ENCODE measurements around the gene RORB.

Gene RORB

DNA sequence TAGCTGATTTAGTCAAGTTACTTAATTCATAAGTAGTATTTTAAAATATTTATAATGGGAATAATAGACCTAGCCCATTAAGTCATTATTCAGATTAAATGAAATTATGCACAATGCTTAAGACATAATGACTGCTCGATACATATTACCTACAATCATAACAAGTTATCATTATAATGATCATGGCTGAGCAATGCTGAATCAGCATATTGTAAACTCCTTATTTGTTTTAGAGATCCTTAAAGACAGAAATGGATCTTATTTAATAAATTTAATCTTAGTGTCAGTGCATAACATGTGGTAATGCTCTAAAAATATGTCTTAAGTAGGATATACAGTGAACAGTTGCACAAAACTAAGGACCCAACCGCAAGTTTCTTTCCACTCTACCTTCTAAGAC lies 221.6 kb downstream of the RORB start:
- DNase-seq (ENCODE audit: low read depth in 2 of 2), result no peak

DNA sequence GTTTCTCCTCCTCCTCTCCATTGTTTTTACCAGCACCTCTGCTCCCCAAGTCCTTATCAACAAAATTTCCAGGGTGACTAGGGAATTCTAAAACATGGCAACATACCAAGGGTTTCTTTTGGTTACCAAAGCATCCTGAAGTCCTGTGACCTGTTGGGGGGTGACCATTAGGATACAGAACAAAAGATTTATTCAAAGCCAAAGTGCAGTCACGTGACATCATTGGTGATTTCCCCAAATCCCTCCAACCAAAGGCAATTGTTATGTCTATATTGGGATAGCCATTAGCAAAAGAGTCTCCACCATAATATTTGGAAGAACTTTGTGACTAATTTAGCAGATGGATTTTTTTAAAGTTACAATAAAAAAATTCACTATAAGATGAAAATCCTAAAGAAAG lies 222.2 kb downstream of the RORB start:
- DNase-seq (ENCODE audit: low read depth in 2 of 2), result no peak

DNA sequence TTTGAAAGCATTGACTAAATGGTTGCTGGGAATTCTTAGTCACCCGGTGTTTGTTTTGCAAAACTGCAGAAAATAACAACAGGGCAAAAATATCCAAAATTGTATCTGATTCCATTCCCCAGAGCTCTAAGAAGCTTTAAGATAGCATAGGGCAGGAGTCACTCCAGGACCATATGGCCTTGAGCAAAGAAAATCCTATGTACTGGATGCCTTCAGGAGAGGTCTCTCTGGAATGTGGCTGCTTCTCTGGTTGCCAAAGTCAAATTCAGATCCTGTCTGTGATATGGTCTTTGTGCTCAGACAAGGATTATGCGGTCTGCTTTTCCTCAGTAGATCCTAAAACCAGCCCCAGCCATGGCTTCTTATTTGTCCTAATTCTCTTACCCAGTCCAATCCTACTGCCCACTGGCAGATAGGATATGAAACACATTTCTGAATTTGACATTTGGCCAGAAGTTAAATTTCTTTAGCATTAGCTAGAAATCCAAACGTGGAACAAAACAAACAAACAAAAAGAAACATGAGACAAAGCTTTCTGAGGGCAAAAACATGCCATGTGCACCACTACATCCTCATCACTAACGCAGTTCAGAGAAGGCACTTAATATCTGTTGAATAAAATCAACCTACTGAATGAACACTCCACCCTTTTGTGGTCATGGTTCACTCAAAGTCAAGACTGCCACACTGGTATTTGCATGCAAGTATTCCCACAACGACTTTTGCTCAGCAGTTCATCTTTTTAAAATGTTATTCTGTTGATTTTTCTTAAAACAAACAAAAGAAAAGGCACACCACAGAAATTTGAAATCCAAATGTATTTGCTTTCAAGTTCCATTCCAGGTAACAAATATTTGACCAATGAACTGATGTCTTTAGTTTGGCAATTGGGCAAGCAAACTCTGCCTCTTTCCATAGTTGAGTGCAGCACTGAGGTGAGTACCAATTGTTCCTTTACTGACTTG lies 224.8 kb downstream of the RORB start:
- no peak for DNase-seq (ENCODE audit: low read depth in 2 of 2)

DNA sequence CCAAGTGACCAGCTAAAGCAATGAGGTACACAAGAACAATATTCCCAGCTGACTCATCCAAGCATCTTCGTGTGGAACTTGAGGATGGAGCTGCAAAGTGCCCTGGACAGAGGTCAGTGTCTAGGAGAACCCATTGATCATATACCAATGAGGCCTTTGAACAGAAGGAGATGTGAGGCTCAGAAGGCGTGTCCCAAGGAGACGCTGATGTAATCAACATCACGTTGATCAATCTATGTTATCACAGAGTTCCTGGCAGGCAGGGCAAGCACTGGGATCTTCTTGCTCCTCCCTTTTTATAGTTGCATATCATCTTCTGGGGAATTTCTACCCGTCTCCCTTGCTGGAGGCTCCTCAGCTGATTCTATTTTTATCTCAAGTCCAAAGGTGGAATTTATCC lies 227.2 kb downstream of the RORB start:
- DNase-seq (ENCODE audit: low read depth in 2 of 2), result no peak

DNA sequence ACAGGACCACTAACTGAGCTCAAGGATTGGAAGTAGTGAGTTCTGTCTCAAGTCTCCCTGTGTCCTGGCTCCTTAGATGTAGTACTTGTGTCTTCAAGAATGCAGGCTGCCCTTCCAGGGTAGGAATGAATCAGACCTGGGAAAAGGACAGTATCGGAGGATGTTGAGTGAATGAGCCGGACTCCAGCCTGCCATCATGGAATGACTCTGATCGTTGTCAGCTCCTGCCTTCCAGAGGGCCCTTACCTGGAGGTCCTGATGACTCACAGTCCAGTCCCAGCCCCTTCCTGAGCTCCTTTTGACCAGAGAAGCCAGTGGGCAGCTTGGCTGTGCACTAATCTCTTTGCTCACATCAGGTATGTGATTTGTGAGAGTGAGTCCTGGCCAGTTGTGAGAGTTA lies 229.4 kb downstream of the RORB start:
- DNase-seq (ENCODE audit: low read depth in 2 of 2), result no peak

DNA sequence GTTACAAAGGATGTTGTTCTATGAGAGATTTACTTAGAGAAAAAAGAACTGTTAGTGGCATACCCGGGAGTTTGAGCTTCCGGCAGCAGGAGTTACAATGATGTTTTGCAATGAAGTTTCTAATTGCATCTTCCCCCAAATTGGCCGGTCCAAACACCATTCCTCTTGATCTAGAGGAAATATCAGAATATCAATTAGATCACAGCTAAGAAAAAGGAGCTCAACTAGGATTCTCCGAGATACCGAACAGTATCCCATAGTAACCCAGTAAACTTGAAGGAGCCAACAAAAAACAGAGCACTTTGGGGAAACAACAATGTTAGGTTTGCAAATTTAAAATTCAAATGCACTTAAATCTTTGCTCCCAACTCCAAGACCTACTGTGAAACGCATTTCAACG lies 231.0 kb downstream of the RORB start:
- no peak for DNase-seq (ENCODE audit: low read depth in 2 of 2)

DNA sequence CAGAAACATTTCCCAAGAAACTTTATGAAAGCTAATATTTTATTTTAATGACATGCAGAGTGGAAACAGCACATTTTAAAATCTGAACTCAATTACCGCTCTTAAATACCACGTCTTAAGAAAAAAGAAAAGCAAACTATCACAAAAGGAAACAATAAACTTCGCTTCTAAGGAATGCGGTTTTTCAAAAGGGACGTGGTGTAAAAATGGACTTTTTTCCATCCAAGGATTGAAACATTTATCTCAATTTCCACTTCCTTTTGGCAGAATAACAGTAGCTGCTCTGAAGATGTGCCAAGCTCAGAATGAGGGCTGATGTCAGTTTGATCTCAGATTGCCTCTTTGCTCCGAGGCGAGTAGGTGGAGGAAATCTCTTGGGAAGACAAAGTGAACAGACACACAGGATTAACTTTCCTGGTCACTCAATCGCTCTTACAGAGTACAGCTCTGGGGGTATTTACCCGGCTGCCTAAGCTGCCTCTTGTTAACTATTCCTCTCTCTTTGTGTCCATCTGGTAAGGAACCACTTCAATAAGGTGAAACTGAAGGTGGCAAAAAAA lies 232.1 kb downstream of the RORB start:
- DNase-seq (ENCODE audit: low read depth in 2 of 2), result no peak

DNA sequence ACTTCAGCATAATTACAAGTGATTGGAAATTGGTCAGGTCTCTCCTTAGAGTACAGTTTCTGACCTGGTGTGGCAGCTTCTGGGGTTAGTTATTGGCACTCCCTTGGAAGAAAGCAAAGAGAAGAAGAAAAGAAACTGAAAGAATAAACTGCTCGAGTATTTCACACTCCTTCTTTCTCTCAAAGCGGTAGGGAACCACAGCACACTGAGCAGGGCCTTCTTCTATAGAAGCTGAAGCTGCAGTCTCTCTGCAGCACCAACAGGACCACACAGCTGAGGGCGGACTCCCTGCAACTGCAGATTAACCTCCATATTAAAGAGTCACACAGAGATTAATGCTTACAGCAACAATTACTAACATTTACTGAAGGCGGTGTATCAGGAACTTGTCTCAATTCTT lies 238.6 kb downstream of the RORB start:
- no peak for DNase-seq (ENCODE audit: low read depth in 2 of 2)

DNA sequence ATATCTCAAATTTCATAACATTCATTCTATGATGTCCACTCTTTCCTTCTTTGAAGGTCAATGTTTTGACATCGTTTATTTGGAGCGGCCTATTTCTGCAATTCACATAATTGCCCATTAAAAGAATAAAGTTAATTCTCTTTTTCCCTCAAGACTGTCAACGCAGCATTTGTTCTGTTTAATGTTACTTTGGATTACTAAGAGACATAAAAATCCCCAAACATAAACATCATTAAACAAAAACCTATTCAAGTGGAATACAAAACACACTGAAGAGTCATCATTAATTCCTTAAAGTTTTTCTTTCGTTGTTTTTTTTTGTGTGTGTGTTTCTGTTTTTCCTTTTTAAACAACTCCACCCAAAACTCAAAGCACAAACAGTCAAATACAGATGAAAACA lies 239.5 kb downstream of the RORB start:
- no peak for DNase-seq (ENCODE audit: low read depth in 2 of 2)

DNA sequence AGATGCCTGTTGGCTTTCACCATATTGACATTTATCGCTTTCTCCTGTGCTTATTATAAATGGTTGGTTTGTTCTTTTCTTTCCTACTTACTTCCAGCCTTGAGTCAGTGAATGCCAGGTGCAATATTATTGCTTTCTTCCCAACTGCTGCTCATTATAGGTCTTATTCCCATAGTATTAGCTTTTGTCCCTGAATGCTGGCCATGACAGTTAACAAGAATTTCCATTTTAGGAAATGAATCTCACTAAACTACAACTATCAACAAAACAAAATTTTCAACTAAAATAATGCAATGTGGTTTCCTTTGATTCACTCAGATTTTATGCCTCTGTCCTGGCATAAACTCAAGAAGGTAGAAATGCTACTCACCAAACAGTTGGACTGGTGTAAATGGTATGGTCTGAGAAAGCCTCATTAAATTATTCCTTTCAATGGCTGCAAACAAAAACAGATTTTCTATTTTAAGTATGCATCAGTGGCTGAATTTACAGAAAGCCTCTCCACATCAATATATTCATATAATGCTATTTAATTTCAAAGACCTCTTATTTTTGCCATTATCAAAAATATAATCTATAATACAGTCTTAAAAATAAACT lies 245.2 kb downstream of the RORB start:
- no peak for DNase-seq (ENCODE audit: low read depth in 2 of 2)
